ENCODE measurements around the gene BTBD17. TPM values are rescaled to one million over a fixed set of nuclear protein-coding genes. Genes with fewer than 3 reads are reported as not detected.

Gene BTBD17
- total RNA-seq, 2 donors from 2014 or later = 0.18 TPM; not detected in 1

DNA sequence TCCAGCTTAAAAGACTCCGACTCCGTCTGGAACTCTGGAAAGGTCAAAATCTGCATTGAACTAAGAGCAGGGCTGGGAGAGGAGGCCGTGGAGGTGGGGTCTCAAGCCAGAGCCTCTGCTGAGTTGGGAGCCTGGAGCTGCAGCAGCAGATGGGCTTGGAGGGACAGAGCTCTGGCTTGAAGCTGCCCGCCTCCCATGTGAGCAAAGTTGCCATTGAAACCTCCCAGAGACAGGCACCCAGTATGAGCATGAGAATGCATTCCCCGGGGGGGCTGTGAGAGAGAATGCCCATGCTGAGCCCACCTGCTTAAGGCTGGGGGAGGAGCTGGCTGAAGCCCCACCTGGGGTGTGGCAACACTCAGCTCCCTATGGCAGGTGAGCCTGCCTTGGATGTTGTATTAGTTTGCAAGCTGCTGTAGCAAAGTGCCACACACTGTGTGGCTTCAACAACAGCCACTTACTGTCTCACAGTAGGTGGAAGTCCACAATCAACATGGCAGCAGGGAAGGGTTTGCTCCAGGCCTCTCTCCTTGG lies 26.1 kb downstream of the BTBD17 start:
- Histone ChIP-seq H3K27ac (ENCODE audit: low read depth, low read length) (no peak overlapping the region), H3K9ac (ENCODE audit: extremely low read depth, low read length, poor library complexity, severe bottlenecking) (no peak overlapping the region), H3K36me3 (ENCODE audit: control insufficient read depth, insufficient read depth, low read length) (no peaks in the 10 kb centered on the region), H3K9me3 (ENCODE audit: control insufficient read depth, low read length) (no peaks in the 10 kb centered on the region), H3K4me1 (ENCODE audit: control insufficient read depth, insufficient read depth, low read length) (peaks cover 15% of the 10 kb centered on the region), H3K27me3 (ENCODE audit: control insufficient read depth, insufficient read depth, low read length, poor library complexity, severe bottlenecking) (no peaks in the 10 kb centered on the region), H3K4me3 (ENCODE audit: low read length) (no peak overlapping the region)
- WGBS, 2 experiments (ENCODE audit: insufficient coverage in 1 of 2, insufficient read length in 1 of 2) = 77 to 81% methylated on average over 4 to 5 of the region's 5 CpGs
- Mint-ChIP-seq H3K4me3 (no peak overlapping the region), H3K27me3 (ENCODE audit: insufficient read depth) (peaks cover 6% of the 10 kb centered on the region), H3K4me1 (peaks cover 32% of the 10 kb centered on the region), H3K27ac (no peak overlapping the region), H3K36me3 (ENCODE audit: low read depth) (no peaks in the 10 kb centered on the region), H3K9me3 (no peaks in the 10 kb centered on the region)
- DNase-seq = no peak
- TF ChIP-seq, protein P1, sequence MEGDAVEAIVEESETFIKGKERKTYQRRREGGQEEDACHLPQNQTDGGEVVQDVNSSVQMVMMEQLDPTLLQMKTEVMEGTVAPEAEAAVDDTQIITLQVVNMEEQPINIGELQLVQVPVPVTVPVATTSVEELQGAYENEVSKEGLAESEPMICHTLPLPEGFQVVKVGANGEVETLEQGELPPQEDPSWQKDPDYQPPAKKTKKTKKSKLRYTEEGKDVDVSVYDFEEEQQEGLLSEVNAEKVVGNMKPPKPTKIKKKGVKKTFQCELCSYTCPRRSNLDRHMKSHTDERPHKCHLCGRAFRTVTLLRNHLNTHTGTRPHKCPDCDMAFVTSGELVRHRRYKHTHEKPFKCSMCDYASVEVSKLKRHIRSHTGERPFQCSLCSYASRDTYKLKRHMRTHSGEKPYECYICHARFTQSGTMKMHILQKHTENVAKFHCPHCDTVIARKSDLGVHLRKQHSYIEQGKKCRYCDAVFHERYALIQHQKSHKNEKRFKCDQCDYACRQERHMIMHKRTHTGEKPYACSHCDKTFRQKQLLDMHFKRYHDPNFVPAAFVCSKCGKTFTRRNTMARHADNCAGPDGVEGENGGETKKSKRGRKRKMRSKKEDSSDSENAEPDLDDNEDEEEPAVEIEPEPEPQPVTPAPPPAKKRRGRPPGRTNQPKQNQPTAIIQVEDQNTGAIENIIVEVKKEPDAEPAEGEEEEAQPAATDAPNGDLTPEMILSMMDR (conservative IDR thresholded peaks at IDR 0.05) = no peak

DNA sequence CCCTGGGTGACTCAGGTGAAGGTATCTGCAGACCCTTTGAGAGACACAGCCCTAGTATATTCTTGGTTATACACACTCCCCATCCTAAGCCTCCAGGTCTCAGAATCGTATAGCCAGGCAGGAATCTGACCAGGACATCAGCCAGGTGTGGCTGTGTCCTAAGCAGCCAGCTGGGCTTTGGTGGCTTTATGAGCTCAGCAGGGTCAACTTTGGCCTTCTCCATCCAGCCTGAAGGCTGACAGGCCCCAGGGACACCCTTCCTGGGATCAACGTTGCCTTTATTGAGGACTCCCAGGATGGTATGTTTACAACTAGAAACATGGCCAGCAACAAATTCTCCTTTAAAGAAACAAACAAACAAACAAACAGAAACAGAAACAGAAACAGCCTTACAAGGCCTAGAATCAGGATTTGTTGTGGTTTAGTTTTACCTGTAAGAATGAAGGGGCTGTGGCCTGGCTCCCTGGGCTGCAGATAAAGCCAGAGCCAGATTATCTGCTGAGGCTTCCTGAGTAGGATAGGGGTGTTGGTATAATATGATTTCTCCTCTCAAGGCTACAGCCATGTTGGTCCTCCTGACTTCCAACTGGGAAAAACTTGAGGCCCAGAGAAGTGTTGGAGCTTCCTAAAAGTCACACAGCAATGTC lies 27.2 kb downstream of the BTBD17 start:
- DNase-seq = no peak
- Histone ChIP-seq H3K9ac (ENCODE audit: extremely low read depth, low read length, poor library complexity, severe bottlenecking) (no peak overlapping the region), H3K9me3 (ENCODE audit: control insufficient read depth, low read length) (no peaks in the 10 kb centered on the region), H3K36me3 (ENCODE audit: control insufficient read depth, insufficient read depth, low read length) (no peaks in the 10 kb centered on the region), H3K27ac (ENCODE audit: low read depth, low read length) (no peak overlapping the region), H3K4me1 (ENCODE audit: control insufficient read depth, insufficient read depth, low read length) (peaks cover 15% of the 10 kb centered on the region), H3K27me3 (ENCODE audit: control insufficient read depth, insufficient read depth, low read length, poor library complexity, severe bottlenecking) (no peaks in the 10 kb centered on the region), H3K4me3 (ENCODE audit: low read length) (no peak overlapping the region)
- TF ChIP-seq, protein P1 (conservative IDR thresholded peaks at IDR 0.05) = no peak
- H3K9me3 Mint-ChIP-seq = no peaks in the 10 kb centered on the region
- peak overlapping the region; percentile 64 for H3K27ac Mint-ChIP-seq
- H3K36me3 Mint-ChIP-seq (ENCODE audit: low read depth) = no peaks in the 10 kb centered on the region
- no peak overlapping the region for H3K4me3 Mint-ChIP-seq
- peaks cover 33% of the 10 kb centered on the region for H3K4me1 Mint-ChIP-seq
- peaks cover 9% of the 10 kb centered on the region for H3K27me3 Mint-ChIP-seq (ENCODE audit: insufficient read depth)
- WGBS, 2 experiments (ENCODE audit: insufficient coverage in 1 of 2, insufficient read length in 1 of 2) = 80 to 90% methylated on average over 2 of the region's 2 CpGs

DNA sequence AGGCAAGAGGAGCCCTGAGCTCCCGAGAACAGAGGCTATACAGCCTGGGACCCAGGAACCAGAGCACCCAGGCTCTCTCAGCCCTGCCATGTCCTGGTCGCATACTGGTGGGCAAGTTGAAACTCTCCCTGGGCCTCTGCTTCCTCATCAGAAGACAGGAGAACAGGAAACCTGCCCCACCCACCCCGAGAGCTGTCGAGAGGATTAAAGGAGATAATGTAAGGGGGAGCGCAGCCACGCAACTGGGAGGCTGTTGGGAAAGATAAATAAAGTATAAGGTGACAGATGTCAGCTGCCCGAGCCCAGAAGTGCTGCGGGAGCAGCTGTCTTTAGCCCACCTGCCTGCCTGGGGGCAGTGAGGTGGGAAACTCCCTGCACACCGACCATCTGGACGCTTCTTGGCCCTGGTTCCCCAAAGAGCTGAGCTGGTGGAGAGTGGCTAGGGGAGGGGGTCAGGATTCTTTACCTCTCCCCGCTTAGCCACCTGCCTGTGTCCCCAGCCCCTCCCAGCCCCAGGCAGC lies 28.8 kb downstream of the BTBD17 start:
- no peaks in the 10 kb centered on the region for H3K36me3 ChIP-seq (ENCODE audit: control insufficient read depth, insufficient read depth, low read length)
- Mint-ChIP-seq H3K36me3 (ENCODE audit: low read depth) (no peaks in the 10 kb centered on the region), H3K9me3 (no peaks in the 10 kb centered on the region), H3K27ac (peak overlapping the region; percentile 21), H3K4me3 (no peak overlapping the region), H3K4me1 (peaks cover 33% of the 10 kb centered on the region), H3K27me3 (ENCODE audit: insufficient read depth) (peaks cover 16% of the 10 kb centered on the region)
- H3K4me1 ChIP-seq (ENCODE audit: control insufficient read depth, insufficient read depth, low read length) = peaks cover 15% of the 10 kb centered on the region
- H3K27me3 ChIP-seq (ENCODE audit: control insufficient read depth, insufficient read depth, low read length, poor library complexity, severe bottlenecking) = no peaks in the 10 kb centered on the region
- H3K9ac ChIP-seq (ENCODE audit: extremely low read depth, low read length, poor library complexity, severe bottlenecking) = no peak overlapping the region
- WGBS, 2 experiments (ENCODE audit: insufficient coverage in 1 of 2, insufficient read length in 1 of 2) = 62 to 67% methylated on average over 9 to 10 of the region's 11 CpGs
- no peaks in the 10 kb centered on the region for H3K9me3 ChIP-seq (ENCODE audit: control insufficient read depth, low read length)
- DNase-seq = peak; percentile 79
- H3K4me3 ChIP-seq (ENCODE audit: low read length) = no peak overlapping the region
- H3K27ac ChIP-seq (ENCODE audit: low read depth, low read length) = no peak overlapping the region
- TF ChIP-seq, protein P1 (conservative IDR thresholded peaks at IDR 0.05) = no peak

All from endodermal cell (in vitro differentiated cells).